Measurements from ENCODE around the gene ADD2.

The ADD2 gene

DNA sequence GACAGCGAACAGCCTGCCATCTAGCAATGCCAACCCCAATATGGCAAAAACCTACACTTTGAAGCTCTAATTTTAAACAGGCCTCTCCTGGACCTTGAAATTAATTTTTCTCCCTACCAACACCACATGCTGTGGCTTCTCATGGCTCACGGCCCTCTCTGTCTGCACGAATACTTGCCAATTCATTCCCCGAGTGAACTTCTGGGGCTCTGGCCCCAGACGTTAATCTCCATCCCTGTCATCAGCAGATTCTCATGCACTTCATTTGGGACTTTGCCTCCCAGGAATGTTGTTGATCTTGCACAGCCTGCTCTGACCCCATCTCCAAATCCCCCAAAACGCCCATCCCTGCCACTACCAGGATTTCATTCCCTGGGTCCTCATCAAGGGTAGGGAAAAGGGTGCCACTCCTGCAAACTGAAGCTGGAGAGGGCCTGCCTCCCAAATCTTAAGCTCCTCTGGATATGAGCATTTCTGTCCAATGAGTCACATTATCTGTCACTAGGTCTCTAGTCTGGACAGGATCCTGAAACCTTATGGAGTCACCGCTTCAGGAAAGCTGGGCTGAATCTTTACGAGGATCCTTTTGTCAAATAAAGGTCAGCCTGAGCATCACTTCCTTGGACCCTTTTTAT lies 12.0 kb upstream of the ADD2 start:
- DNase-seq: no peak

DNA sequence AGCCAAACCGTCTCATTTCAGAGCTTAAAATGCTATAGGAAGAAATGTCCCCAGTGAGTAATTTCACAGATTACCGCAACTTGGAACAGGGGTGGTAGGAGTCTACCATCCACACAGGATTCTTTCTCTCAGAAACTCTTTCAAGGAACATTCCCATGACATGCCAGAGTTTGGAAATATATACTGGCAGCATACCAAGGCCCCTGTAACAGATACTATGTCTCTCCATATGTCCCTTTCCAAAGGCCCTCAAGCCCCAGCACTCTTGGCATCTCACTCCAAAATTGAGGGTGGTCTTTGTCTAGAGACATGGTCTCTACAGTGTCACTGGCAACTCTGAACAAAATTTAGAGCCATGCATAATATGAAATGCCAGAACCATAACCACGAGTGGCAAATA lies 11.5 kb upstream of the ADD2 start:
- DNase-seq: no peak

- DNase-seq: no peak
Observed at GRCh38 chr2:70778676-70779075, 10.7 kb upstream of the ADD2 start.

DNA sequence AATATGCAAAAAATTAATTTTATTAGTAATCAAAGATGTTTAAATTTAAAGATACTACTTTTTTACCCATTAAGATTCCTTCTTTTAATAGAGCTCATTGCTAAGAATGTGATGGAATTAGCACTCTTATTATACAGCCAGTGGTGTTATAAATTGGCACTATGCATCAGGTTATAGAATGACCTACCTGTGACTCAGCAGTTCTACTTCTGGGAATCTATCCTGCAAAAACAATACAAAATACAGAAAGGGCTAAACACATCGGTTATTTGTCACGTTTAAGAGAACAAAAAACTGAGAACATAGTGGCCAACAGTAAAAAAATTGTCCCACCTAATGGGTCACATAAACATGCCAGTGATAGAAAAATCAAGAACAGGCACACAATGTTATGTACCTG lies 9.4 kb upstream of the ADD2 start:
- DNase-seq: no peak

DNA sequence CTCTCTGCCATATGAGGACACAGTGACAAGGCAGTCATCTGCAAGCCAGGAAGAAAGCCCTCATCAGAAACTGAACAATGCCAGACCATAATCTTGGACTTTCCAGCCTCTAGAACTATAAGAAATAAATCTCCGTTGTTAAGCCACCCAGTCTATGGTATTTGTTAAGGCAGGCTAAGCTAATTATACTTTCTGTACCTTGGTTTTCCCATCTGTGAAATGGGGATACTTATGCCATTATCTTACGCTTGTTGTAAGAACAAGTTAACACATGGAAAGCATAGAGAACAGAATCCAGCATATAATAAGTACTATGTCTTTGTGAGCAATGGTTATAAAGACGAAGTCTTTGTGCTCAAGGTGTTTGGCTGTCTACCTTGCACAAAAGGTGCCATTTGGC lies 8.3 kb upstream of the ADD2 start:
- no peak for DNase-seq

- DNase-seq: no peak
Observed at GRCh38 chr2:70775141-70775540, 7.1 kb upstream of the ADD2 start.

DNA sequence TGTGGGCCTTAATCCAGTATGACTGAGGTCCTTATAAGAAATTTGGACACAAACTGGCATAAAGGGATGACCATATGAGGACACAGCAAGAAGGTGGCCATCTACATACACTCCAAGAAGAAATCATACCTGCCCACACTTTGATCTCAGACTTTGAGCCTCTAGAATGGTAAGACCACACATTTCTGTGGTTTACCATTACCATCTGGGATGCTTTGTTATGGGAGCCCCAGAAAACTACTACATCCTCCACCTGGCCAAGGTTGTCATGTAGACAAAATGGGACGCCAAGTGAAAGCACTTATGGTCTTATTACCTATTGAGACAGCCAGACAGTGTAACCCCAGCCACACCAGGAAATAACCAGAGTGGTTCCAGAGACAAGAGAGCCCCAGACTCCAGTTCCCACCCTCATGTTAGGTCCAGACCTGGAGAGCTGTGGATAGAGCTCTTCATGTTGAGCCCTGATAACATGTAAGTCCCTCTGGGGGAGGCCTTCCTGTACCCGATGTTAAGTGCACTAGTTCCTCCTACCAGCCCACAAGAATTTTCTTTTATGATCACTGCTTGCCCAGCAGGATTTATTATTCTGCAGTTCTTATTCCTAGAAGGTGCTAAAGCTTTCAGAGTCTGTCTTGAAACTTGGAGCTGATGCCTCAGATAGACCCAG lies 4.6 kb upstream of the ADD2 start:
- no peak for DNase-seq

- DNase-seq: no peak
Observed at GRCh38 chr2:70771446-70771845, 3.4 kb upstream of the ADD2 start.

GRCh38 chr2:70769450-70769849 lies 1.4 kb upstream of the ADD2 start:
- DNase-seq: no peak

DNA sequence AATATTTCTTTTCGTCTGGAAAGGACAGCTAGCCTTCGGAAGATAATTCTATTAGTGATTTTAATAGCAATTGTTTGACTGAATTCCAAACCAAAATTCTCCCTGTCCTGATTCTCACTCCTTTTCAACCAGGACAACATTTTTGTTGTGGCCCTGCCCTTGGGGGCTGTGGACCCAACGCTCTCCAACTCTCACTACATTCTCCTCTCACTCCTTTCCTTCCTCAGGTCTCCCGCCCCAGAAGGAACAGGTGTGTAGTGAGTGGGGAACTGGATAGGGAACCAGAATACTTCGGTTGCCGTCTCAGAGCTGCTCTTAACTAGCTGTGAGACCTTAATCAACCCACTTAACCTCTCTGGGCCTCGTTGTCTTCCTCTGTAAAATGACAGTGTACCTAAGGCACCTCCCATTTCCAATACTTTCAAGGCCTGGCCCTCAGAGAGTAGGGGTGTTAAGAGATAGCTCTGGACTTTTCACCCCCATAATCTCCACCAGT lies 638 bp upstream of the ADD2 start:
- no peak for DNase-seq

DNA sequence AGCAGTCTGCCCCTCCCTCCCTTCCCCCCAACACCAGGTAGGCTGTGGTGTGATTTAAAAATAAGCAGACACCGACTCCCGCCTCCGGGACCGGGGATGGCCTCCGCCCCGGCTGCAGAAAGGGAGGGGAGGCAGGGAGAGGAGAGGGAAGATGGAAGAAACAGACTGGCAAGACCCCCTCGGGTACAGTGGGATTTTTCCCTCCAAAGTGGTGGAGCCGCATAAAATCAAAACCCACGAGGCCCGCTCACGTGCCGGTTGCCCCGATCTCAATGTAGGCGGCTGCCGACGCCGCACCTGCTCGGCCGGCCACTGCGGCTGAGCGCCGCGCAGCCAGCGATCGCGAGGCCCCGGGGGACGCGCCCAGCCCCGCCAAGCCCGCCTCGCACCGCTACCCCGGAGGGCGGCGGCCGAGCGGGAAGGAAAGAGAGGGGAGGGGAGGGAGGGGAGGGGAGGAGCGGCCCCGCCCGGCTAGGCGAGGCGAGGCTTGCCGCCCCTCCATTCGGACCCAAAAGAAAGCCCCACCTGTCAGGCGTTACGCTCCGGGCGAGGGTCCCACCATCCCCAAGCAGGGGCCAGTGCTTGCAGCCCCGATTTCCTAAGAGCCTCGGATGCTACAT lies 811 bp downstream of the ADD2 start:
- DNase-seq: no peak

DNA sequence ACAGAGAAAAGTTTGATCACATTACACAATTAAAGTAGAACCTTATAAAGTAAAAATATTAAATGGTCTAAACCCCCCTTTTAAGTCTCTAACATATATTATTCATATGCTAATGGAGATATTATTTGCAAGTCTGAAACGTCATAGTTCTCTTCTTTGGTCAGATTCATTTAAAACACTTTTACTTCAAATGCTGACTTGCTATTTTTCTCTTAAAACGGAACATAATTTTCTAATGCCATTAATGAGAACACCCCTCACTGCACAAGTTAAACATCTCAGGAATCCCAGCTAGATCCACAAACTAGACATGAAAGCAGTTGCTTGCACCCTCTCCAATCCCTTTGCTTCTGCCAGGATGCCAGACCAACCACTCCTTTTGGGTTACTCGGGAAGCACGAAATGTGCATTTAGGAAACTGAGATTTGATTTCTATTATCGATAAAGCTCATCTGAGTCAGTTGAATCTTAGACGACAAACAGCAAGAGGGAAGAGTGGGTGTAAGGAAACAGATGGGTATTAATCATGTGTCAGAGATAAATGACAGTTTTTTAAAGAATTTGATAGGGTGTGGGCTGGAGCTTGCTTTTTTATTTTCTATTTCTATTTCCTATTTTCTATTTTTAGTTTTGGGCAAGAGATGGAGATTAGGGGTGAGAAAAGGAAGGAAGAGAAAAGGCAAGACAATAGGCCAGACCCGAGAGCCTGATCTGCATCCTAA lies 1.5 kb downstream of the ADD2 start:
- no peak for DNase-seq

DNA sequence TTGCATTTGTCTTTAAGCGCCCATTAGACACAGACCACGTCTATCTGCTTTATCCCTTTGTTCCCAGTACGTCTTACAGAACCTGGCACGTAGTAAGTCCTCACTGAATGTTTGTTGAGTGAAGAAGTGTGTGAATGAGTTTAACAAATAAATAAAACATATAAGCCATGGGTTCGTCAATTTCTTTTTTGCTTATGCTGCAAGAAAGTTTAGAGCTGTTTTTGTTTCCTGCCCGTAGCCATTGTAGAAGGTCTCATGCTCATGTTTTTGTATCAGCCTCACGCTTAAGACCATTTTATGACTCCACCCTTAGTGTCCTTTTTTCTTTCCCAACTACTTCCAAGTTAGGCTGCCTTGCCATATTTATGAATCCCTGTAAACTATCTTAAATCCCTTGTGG lies 2.5 kb downstream of the ADD2 start:
- DNase-seq: no peak

DNA sequence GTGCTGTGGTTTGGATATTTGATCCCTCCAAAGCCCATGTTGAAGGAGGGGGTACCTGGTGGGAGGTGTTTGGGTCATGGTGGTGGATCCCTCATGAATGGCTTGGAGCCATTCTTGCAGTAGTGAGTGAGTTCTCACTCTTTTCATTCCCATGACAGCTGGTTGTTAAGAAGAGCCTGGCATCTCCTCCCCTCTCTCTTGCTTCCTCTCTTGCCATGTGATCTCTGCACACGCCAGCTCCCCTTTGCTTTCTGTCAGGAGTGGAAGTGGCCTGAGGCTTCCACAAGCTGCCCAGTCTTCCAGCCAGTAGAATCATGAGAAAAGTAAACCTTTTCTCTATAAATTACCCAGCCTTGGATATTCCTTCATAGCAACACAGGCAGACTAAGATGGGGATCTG lies 8.6 kb downstream of the ADD2 start:
- no peak for DNase-seq

- no peak for DNase-seq
Observed at GRCh38 chr2:70757966-70758365, 10.0 kb downstream of the ADD2 start.

GRCh38 chr2:70757360-70757759 lies 10.6 kb downstream of the ADD2 start:
- no peak for DNase-seq

DNA sequence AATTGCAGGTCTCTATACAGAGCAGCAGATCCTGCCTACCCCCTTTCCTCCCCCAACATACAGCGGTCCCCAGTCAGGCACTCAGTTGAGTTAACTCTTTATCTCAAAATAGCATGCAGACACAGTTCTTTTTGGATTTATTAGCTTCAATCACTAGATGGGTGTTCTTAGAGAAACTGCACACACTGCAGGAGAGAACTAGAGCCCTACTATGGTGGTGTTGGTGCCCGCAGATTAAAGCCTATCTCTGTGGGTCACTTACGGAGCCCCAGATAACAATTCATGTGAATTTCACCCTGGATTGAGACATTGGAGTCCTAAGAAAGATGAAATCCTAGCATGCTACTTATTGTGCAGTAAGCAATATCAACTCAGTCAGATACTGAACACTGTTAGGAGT lies 11.9 kb downstream of the ADD2 start:
- DNase-seq: no peak

- no peak for DNase-seq
Observed at GRCh38 chr2:70753902-70754301, 14.1 kb downstream of the ADD2 start.

GRCh38 chr2:70753031-70753430 lies 15.0 kb downstream of the ADD2 start:
- no peak for DNase-seq

GRCh38 chr2:70752396-70752795 lies 15.6 kb downstream of the ADD2 start:
- DNase-seq: no peak

- DNase-seq: no peak
Observed at GRCh38 chr2:70751881-70752280, 16.1 kb downstream of the ADD2 start.

DNA sequence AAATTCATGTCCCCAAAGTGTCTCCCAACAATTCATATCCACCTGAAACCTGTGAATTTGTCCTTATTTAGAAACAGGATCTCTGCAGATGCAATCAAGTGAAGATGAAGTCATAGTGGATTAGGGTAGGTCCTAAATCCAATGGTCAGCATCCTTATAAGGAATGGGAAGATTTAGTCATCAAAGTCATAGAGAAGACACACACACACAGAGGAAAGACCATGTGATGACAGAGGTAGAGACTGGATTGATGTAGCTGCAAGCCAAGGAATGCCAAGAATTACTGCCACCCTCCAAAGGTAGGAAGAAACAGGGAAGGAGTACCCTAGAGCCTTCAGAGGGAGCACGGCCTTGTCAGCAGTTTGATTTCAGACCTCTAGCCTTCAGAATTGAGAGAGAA lies 17.7 kb downstream of the ADD2 start:
- no peak for DNase-seq

DNA sequence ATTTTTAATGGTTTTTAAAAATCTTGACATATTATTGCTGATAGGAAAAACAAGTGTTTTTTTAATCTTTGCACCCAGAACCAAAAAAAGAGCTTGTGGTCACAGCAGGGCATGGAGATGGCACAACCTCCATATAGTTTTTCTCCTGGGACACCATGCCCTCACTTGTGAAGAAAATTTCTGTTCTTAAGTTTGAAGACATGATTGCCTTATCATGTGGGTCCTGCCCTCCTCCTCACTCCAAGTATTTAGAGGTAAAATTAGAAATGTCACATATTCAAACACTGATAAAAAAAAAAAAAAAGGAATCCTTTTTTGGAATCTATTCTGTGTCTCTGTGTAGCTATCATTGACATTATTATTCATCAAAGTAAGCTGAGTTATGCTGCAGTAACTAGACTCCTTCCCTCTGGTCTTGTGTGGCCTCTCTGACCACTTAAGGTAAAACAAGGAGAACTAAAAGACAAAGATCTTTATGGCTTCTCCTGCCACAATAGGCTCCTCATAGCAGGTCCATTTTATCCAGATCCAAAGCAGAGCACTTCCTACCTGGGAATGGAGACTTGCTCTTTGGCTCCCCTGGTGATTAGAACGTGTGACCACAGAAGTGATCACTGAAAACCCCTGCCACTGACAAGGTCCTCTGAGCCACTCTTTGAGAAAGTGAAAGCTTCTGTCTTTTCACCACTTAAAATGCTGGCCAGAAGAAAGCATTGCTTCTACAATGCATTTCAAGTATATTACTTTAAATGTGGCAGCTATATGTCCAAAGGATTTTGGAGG lies 19.8 kb downstream of the ADD2 start:
- DNase-seq: no peak
